SU-DHL-6 (cell line): ENCODE measurements around the gene ADARB2.

Experiments
- H2AFZ ChIP-seq: fragments of 200-600 bp; sonication (generic); 2 replicates; pipeline ENCODE4 v1.6.1; 2014; ENCODE audit warnings: low read depth, mild to moderate bottlenecking, moderate library complexity, mixed read lengths, antibody characterized with exemption, low read length; ENCODE audit not compliant: severe bottlenecking
- H3F3A ChIP-seq: fragments of 200-600 bp; shearing (Covaris generic); 2 replicates; pipeline ENCODE4 v1.6.0; 2016; ENCODE audit warnings: antibody characterized with exemption, mild to moderate bottlenecking; ENCODE audit not compliant: insufficient read depth
- H3K27ac ChIP-seq: fragments of 200-600 bp; sonication (generic); 2 replicates; pipeline ENCODE4 v1.5.1; 2016; ENCODE audit warnings: low read depth, mild to moderate bottlenecking, low read length, moderate library complexity, mixed read lengths
- H3K27me3 ChIP-seq: fragments of 200-600 bp; sonication (generic), shearing (Covaris generic); 2 replicates; pipeline ENCODE4 v1.6.0; 2014; ENCODE audit warnings: mild to moderate bottlenecking, low read length
- H3K36me3 ChIP-seq: fragments of 200-600 bp; sonication (generic); 2 replicates; pipeline ENCODE4 v1.6.1; 2014; ENCODE audit warnings: mild to moderate bottlenecking, low read length, mixed read lengths
- H3K4me2 ChIP-seq: fragments of 300-600, 200-600 bp; shearing (Covaris generic), sonication (generic); 2 replicates; pipeline ENCODE4 v1.6.0; 2014; ENCODE audit warnings: low read length, low read depth, mild to moderate bottlenecking; ENCODE audit not compliant: poor library complexity, severe bottlenecking
- H3K4me3 ChIP-seq: fragments of 200-600 bp; sonication (generic); 2 replicates; pipeline ENCODE4 v1.5.1; 2014; ENCODE audit warnings: antibody characterized with exemption, low read length, mild to moderate bottlenecking, mixed read lengths; ENCODE audit not compliant: insufficient read depth, poor library complexity, severe bottlenecking
- H3K79me2 ChIP-seq: fragments of 200-600 bp; sonication (generic); 2 replicates; pipeline ENCODE4 v1.6.1; 2014; ENCODE audit warnings: mild to moderate bottlenecking, low read length, moderate library complexity; ENCODE audit not compliant: insufficient read depth
- H3K9ac ChIP-seq: fragments of 200-600 bp; sonication (generic); 2 replicates; pipeline ENCODE4 v1.7.0; 2014; ENCODE audit warnings: mild to moderate bottlenecking, low read length
- H3K9me2 ChIP-seq: fragments of 200-600 bp; sonication (generic); replicated peaks from 2 replicates; pipeline ENCODE4 v1.6.1; 2014; ENCODE audit warnings: low read length; ENCODE audit not compliant: insufficient read depth
- H3K9me3 ChIP-seq: fragments of 200-600 bp; sonication (generic); 2 replicates; pipeline ENCODE4 v1.6.1; 2014; ENCODE audit warnings: low read length, mixed read lengths; ENCODE audit not compliant: insufficient read depth
- H4K20me1 ChIP-seq: fragments of 200-600 bp; sonication (generic); 2 replicates; pipeline ENCODE4 v1.6.1; 2014; ENCODE audit warnings: low read depth, mild to moderate bottlenecking, antibody characterized with exemption, low read length, moderate library complexity, mixed read lengths
- CTCF ChIP-seq: fragments of 200-600 bp; sonication (generic); IDR thresholded peaks from one replicate; pipeline ENCODE4 v1.5.1; 2017; ENCODE audit warnings: antibody characterized with exemption, mild to moderate bottlenecking, low read length, moderate library complexity; ENCODE audit not compliant: insufficient read depth, poor library complexity, severe bottlenecking
- EZH2phosphoT487 ChIP-seq: fragments of 200-600 bp; sonication (generic), shearing (Covaris generic); conservative IDR thresholded peaks from 2 replicates; pipeline ENCODE4 v1.6.1; 2018; ENCODE audit warnings: mild to moderate bottlenecking, antibody characterized with exemption, low read length, moderate library complexity, mixed read lengths

The ADARB2 gene

GRCh38 chr10:1483246-1483645, 254.1 kb downstream of the ADARB2 start:
- H3K27me3 ChIP-seq, result no peaks in the 10 kb centered on the region
- no peaks in the 10 kb centered on the region for H3F3A ChIP-seq
- no peaks in the 10 kb centered on the region for H4K20me1 ChIP-seq
- no peaks in the 10 kb centered on the region for H3K36me3 ChIP-seq
- no peak overlapping the region for H3K27ac ChIP-seq
- no peak for TF ChIP-seq CTCF
- TF ChIP-seq EZH2phosphoT487, result no peak
- no peak overlapping the region for H3K9ac ChIP-seq
- H3K4me2 ChIP-seq, result no peak overlapping the region
- H3K4me3 ChIP-seq, result no peak overlapping the region
- H2AFZ ChIP-seq, result no peak overlapping the region
- no peaks in the 10 kb centered on the region for H3K9me2 ChIP-seq
- H3K79me2 ChIP-seq, result no peaks in the 10 kb centered on the region
- no peaks in the 10 kb centered on the region for H3K9me3 ChIP-seq

GRCh38 chr10:1477578-1477977, 259.7 kb downstream of the ADARB2 start:
- Histone ChIP-seq H2AFZ (no peak overlapping the region), H3K36me3 (no peaks in the 10 kb centered on the region), H3K9me2 (no peaks in the 10 kb centered on the region), H3K27ac (no peak overlapping the region), H4K20me1 (no peaks in the 10 kb centered on the region), H3K4me3 (no peak overlapping the region), H3F3A (no peaks in the 10 kb centered on the region), H3K27me3 (no peaks in the 10 kb centered on the region), H3K9ac (no peak overlapping the region), H3K4me2 (no peak overlapping the region), H3K79me2 (no peaks in the 10 kb centered on the region), H3K9me3 (no peaks in the 10 kb centered on the region)
- TF ChIP-seq EZH2phosphoT487 (no peak), CTCF (no peak)

GRCh38 chr10:1476455-1476803, 260.9 kb downstream of the ADARB2 start:
- H3K4me2 ChIP-seq, result no peak overlapping the region
- H3K9ac ChIP-seq, result no peak overlapping the region
- no peak overlapping the region for H3K27ac ChIP-seq

More at GRCh38 chr10:1476455-1476803, 260.9 kb downstream of the ADARB2 start:
- Histone ChIP-seq H2AFZ (no peak overlapping the region), H3K9me2 (no peaks in the 10 kb centered on the region), H3K36me3 (no peaks in the 10 kb centered on the region), H4K20me1 (no peaks in the 10 kb centered on the region), H3K79me2 (no peaks in the 10 kb centered on the region), H3F3A (no peaks in the 10 kb centered on the region), H3K9me3 (no peaks in the 10 kb centered on the region), H3K4me3 (no peak overlapping the region), H3K27me3 (no peaks in the 10 kb centered on the region)
- TF ChIP-seq EZH2phosphoT487 (no peak), CTCF (no peak)
